Upper lobe of left lung (tissue), 6 donors: Measurements from ENCODE around the gene ERN1. TPM values are rescaled to one million over a fixed set of nuclear protein-coding genes. Genes with fewer than 3 reads are reported as not detected.

ENCODE experiments used
- ATAC-seq, 2 donors: fragments of 200-7000 bp; cut with Tn5 transposase; one replicate each; pipeline ENCODE4 v1.9.1; 2022; ENCODE audit warnings: mild to moderate bottlenecking in 2 of 2, moderate library complexity in 2 of 2; ENCODE audit not compliant: low FRiP score in 2 of 2
- DNase-seq, 2 donors: peaks; one replicate each; pipeline ENCODE4 v3.0.0-alpha.2; 2019 to 2020
- H3K27ac ChIP-seq, 4 donors: fragments of 200-600 bp; sonication (generic); one replicate each; pipeline ENCODE4 v1.5.1; 2016 to 2019
- H3K27me3 ChIP-seq, 4 donors: fragments of 200-600 bp; sonication (generic); one replicate each; pipeline ENCODE4 v1.5.1; 2017 to 2019
- H3K36me3 ChIP-seq, 4 donors: fragments of 200-600 bp; sonication (generic); one replicate each; pipeline ENCODE4 v1.5.1; 2016 to 2019
- H3K4me1 ChIP-seq, 4 donors: fragments of 200-600 bp; sonication (generic); one replicate each; pipeline ENCODE4 v1.5.1; 2018 to 2019
- H3K4me3 ChIP-seq, 4 donors: fragments of 200-600 bp; sonication (generic); one replicate each; pipeline ENCODE4 v1.5.1; 2017 to 2019; ENCODE audit warnings: mild to moderate bottlenecking in 2 of 4, moderate library complexity in 1 of 4
- H3K9me3 ChIP-seq, 4 donors: fragments of 200-600 bp; sonication (generic); one replicate each; pipeline ENCODE4 v1.5.1; 2018 to 2019
- EP300 ChIP-seq, 4 donors: sonication (generic); formaldehyde crosslinking; IDR thresholded peaks; one replicate each; pipeline ENCODE4 v1.5.1; 2017; ENCODE audit warnings: antibody characterized with exemption in 4 of 4, control low read depth in 2 of 4
- POLR2A ChIP-seq, 4 donors: fragments of 450-650 bp; IDR thresholded peaks; one replicate each; pipeline ENCODE4 v1.5.1; 2016 to 2017; ENCODE audit warnings: antibody characterized with exemption in 4 of 4, mild to moderate bottlenecking in 2 of 4
- POLR2AphosphoS5 ChIP-seq, 2 donors: sonication (generic); formaldehyde crosslinking; IDR thresholded peaks; one replicate each; pipeline ENCODE4 v1.5.1; 2017; ENCODE audit warnings: antibody characterized with exemption in 2 of 2
- WGBS, 2 donors: methylation state at CpG; one replicate each; pipeline ENCODE4 v1.1.5; 2017 to 2018; 5-methylcytosine and 5-hydroxymethylcytosine counted together
- total RNA-seq, 6 donors: library from RNA; depleted of rRNA in 4 of 6; stranded (reverse); fragments of >200 nt in 4 of 6; gene quantifications; one replicate each; pipeline versions ENCODE4 v1.1.0 to v1.2.1, GENCODE V29; 2016 to 2021
- TF ChIP-seq, protein P1 (sequence below), 6 experiments: fragments of 450-650 bp in 4 of 6; fragments of 200-600 bp in 2 of 6; sonication (generic) in 2 of 6; IDR thresholded peaks; one replicate each; pipeline ENCODE4 v1.5.1; 2016 to 2019; ENCODE audit warnings: antibody characterized with exemption in 6 of 6
- donor health status: DM: no; HTN: no; CAD: no; lungs with moderate emphysema.
- donor health status: DM: no; HTN: yes; CAD: no; lungs with severe emphysema.

The ERN1 gene
- total RNA-seq, 6 donors from 2014 or later = 32.8 to 65.0 (median 41.9) TPM

DNA sequence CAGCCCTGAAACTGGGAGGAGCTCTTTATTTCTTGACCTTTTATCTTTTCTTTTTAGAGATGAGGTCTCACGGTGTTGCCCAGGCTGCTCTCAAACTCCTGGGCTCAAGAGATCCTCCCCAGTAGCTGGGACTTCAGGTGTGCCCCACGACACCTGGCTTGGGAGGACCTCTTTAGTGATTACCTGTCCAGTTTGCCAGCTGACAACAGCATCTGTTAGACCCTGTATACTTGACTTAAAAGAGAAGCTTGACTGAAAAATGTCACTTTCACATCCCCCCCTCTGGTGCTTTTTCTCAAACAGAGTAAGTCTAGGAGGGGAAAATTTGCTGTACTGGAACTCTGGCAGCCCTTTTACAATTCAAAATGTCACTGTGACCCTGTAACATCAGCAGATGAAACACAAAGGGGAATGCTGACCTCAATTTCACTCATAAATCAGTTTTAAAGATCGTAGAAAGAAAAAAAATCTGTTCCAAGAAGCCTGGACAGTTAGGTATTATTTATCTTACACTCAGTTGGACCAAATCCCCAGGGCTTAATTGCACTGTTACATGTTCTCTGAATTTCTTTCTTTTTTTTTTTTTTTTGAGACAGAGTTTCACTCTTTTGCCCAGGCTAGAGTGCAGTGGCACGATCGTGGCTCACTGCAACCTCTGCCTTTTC lies 1.8 kb upstream of the ERN1 start:
- no peaks in the 10 kb centered on the region for H3K36me3 ChIP-seq
- DNase-seq (no peak), ATAC-seq (no peak)
- H3K9me3 ChIP-seq = no peaks in the 10 kb centered on the region
- TF ChIP-seq POLR2AphosphoS5 (IDR thresholded peaks at IDR 0.05) (no peak), EP300 (IDR thresholded peaks at IDR 0.05) (no peak), POLR2A (IDR thresholded peaks at IDR 0.05) (no peak)
- TF ChIP-seq, protein P1, sequence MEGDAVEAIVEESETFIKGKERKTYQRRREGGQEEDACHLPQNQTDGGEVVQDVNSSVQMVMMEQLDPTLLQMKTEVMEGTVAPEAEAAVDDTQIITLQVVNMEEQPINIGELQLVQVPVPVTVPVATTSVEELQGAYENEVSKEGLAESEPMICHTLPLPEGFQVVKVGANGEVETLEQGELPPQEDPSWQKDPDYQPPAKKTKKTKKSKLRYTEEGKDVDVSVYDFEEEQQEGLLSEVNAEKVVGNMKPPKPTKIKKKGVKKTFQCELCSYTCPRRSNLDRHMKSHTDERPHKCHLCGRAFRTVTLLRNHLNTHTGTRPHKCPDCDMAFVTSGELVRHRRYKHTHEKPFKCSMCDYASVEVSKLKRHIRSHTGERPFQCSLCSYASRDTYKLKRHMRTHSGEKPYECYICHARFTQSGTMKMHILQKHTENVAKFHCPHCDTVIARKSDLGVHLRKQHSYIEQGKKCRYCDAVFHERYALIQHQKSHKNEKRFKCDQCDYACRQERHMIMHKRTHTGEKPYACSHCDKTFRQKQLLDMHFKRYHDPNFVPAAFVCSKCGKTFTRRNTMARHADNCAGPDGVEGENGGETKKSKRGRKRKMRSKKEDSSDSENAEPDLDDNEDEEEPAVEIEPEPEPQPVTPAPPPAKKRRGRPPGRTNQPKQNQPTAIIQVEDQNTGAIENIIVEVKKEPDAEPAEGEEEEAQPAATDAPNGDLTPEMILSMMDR (IDR thresholded peaks at IDR 0.05) = no peak
- H3K4me1 ChIP-seq = peaks cover 16 to 31% (median 29%) of the 10 kb centered on the region in 4 donors
- H3K27me3 ChIP-seq = no peaks in the 10 kb centered on the region
- WGBS, 2 donors = 86 to 89% methylated on average over 5 of the region's 5 CpGs
- H3K27ac ChIP-seq = peak overlapping the region in 2 of 4 donors; percentile 96 to 100
- H3K4me3 ChIP-seq = no peak overlapping the region

DNA sequence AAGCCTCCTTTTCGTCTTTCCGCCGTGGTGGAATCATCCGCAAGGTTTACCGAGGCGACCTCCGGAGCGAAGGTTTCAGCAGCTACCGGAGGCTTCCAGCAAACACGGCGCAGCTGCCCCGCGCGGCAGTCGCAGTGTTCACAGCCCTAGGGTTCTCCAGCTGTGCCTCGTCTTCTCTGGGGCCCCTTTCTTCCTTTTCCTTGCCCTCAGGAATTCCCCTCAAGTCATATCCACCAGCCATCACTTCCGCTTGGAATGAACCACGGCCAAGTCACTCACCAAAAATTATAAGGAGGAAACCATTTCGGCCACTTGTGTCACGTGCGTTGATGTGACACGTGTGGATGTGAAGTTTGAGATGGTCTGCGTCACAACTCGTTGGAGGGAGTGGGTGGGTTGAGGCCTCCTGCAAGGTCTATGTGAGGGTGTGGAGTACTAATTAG lies 636 bp upstream of the ERN1 start:
- DNase-seq = peak in 1 of 2 donors; percentile 79

DNA sequence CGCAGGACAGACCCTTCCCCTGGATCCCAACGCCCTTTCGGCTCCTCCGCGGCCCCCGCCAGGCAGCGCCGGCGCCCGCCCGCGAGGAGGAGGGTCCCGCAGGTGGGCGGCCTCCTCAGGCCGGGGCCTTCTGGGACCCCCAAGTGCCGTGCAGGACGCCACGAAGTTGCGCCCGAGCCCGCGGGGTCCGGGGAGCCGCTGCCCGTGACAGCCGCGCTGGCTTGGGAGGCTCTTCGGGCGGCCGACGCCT lies 504 bp downstream of the ERN1 start:
- WGBS, 2 donors = 0% methylated on average over 1 to 6 of the region's 31 CpGs
- no peaks in the 10 kb centered on the region for H3K9me3 ChIP-seq
- no peaks in the 10 kb centered on the region for H3K27me3 ChIP-seq
- peak overlapping the region; percentile 77 to 93 (median 84) for H3K4me3 ChIP-seq
- no peaks in the 10 kb centered on the region for H3K36me3 ChIP-seq
- ATAC-seq (no peak), DNase-seq (no peak)
- peak overlapping the region; percentile 96 to 100 (median 96) for H3K27ac ChIP-seq
- H3K4me1 ChIP-seq = peaks cover 16 to 45% (median 35%) of the 10 kb centered on the region in 4 donors
- TF ChIP-seq, protein P1 (IDR thresholded peaks at IDR 0.05) = no peak
- TF ChIP-seq EP300 (IDR thresholded peaks at IDR 0.05) = no peak
- no peak for TF ChIP-seq POLR2AphosphoS5 (IDR thresholded peaks at IDR 0.05)
- TF ChIP-seq POLR2A (IDR thresholded peaks at IDR 0.05) = no peak

More for the DNA sequence above, 636 bp upstream of the ERN1 start:
- WGBS, 2 donors = 6 to 13% methylated on average over 17 to 24 of the region's 24 CpGs
- no peaks in the 10 kb centered on the region for H3K36me3 ChIP-seq
- no peaks in the 10 kb centered on the region for H3K9me3 ChIP-seq
- H3K27ac ChIP-seq = peak overlapping the region; percentile 96 to 100 (median 96)
- TF ChIP-seq POLR2A (IDR thresholded peaks at IDR 0.05) (peak in 1 of 4 donors; percentile 15), EP300 (IDR thresholded peaks at IDR 0.05) (no peak), POLR2AphosphoS5 (IDR thresholded peaks at IDR 0.05) (peak in 1 of 2 donors; percentile 3)
- TF ChIP-seq, protein P1 (IDR thresholded peaks at IDR 0.05) = peak in 4 of 6 experiments; percentile 8 to 38 (median 17)
- peak overlapping the region; percentile 50 to 93 (median 84) for H3K4me3 ChIP-seq
- peaks cover 16 to 42% (median 35%) of the 10 kb centered on the region in 4 donors for H3K4me1 ChIP-seq
- no peaks in the 10 kb centered on the region for H3K27me3 ChIP-seq
- peak; percentile 3 to 49 for ATAC-seq

GRCh38 chr17:64128787-64129514 lies 993 bp downstream of the ERN1 start:
- DNase-seq (peak in 1 of 2 donors; percentile 63), ATAC-seq (peak in 1 of 2 donors; percentile 10)
- no peak for TF ChIP-seq POLR2A (IDR thresholded peaks at IDR 0.05)
- TF ChIP-seq POLR2AphosphoS5 (IDR thresholded peaks at IDR 0.05) = no peak
- TF ChIP-seq, protein P1 (IDR thresholded peaks at IDR 0.05) = no peak
- no peak for TF ChIP-seq EP300 (IDR thresholded peaks at IDR 0.05)
- Histone ChIP-seq H3K9me3 (no peaks in the 10 kb centered on the region), H3K4me1 (peaks cover 16 to 45% (median 35%) of the 10 kb centered on the region in 4 donors), H3K27ac (peak overlapping the region; percentile 96 to 100 (median 96)), H3K27me3 (no peaks in the 10 kb centered on the region), H3K36me3 (no peaks in the 10 kb centered on the region), H3K4me3 (peak overlapping the region; percentile 77 to 93 (median 84))
- 12 to 16% methylated on average over 15 of the region's 15 CpGs for WGBS, 2 donors
